ENCODE results near the gene TMEM87B.
A peak's percentile ranks its signal among the peaks of the same experiment; 100 is the strongest.
"Not testable (repeated sequence)": the region's sequence is repeated elsewhere in the genome, so short reads cannot be mapped to it uniquely, and the experiment has no call there.

Gene TMEM87B

DNA sequence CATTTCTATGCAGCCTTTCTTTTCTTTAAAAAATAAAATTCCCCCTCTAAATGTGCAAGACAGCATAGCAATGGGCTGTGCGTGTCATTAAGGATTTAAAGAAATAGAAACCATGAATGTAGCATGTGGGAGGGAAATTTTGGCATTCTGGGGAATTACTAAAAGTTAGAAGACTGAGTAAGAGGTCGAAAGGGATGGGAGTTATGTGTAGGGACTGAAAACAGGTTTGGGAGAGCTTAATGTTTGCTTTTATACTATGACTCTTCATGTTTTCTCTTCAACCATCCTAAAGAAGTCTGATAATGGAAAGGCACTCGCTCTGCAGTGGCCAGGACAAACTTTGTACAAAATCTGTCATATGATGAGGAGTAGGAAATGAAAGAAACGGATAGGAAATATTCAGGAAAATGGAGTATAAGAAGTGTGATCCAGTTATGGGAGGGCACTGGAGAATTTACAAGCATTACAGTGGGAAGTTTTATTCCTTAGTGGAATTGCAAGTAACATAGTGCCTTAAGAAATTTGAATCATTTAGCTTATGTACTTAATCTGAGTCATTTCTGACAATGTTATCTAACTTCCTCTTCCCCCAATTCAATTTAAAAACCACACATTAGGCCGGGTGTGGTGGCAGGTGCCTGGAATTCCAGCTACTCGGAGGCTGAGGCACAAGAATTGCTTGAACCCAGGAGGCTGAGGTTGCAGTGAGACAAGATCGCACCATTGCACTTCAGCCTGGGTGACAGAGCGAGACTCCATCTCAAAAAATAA, 20.6 kb downstream of the TMEM87B start:
- DNase-seq: no peak

DNA sequence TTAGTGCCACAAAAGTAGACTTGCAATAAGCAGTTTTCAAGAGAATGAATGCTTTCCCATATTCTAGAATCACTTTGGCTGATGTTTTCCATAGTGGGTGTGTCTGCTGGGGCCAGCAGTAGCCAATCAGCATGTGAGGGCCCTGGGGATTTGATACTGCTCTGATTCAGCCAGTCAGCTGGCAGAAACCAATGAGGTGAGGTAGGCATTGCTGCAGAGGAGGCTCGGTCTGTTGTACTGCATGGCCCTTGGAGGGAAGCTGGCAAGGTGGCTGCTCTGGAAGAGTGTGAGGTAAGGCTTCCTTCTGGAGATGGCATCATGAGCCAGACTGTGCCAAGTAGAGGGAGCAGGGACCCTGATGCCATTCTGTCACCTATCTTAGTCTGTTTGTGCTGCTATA, 22.7 kb downstream of the TMEM87B start:
- DNase-seq: no peak

- DNase-seq: no peak
Measured at GRCh38 chr2:112081262-112081661, 26.2 kb downstream of the TMEM87B start.

- DNase-seq: no peak
Measured at GRCh38 chr2:112084689-112085374, 29.8 kb downstream of the TMEM87B start.

GRCh38 chr2:112085375-112085730, 30.3 kb downstream of the TMEM87B start:
- no peak for DNase-seq

DNA sequence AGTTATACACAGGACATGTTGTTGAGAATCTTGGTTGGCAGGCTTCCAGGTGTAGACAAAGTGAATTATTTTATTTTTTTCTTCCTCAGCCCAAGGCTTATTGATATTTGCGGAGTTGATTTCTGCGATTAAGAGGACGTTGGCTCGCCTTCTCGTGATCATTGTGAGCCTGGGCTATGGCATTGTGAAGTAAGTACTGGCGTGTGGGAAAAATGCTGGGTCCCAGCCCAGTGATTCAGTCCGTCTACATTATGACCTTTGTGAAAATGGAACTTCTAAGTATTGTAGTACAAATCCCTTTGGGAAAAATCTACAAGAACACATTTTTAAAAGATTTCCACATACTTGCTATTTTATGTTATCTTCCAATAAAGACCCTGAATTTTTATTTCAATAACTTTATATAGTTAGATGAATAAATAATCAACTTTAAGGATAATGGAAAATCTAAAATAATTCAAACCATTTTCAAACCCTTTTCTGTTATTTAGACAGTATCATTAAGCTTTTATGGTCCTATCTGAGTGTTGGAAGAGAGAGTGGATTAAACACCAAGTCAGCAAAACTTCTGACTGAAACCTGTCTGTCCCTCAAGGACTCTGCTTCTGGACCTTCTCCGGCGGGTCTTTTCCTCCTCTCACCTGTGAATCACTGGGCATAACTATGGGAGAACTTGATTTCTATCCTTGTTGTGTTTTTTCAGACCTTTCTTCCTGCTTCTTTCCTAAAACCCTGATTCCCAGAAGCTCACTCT, 31.0 kb downstream of the TMEM87B start:
- DNase-seq: no peak

DNA sequence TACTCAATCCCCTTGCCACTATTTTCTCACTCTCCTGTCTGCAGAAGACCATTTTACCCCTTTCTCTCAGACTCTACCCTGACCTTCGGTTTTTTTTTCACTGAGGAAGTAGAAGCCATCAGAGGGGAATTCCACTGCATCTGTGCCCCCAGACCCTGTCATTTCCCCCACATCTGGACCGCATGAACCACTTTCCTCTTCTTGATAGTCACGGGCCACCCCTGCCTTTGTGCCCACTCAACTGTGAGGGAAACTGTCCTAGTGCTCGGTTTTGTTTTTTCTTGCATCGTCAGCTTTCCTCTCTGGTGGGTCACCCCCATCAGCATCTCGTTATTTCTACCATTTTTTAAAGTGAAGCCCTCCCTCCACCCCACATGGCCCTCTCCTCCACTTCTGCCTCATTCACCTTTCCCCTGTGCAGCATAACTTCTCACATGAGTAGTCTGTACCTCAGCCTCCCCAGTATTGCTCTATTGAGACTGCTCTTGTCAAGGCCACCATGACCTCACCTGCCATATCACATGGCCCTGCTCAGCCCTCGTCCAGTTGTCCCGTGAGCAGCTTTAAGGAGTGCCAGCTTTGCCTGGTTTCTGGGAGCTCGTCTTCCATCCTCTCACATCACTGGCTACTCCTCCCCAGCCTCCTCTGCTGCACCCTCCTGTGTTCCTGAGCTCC, 32.4 kb downstream of the TMEM87B start:
- no peak for DNase-seq

DNA sequence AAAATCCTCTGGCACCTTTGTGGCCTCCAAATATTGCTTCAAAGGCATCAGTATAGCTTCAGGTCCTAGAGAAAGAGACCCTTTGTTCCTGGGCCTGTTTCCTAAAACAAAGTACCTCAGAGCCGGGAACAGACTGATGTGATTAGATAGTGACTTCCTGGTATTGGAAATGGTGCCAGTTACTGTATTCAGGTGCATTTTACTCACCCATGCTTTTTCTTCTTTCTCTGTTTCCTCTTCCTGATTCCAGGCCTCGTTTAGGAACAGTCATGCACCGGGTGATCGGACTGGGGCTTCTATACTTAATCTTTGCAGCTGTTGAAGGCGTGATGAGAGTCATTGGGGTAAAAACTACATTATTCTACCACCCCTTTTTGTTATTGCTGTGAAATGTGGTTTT, 34.3 kb downstream of the TMEM87B start:
- no peak for DNase-seq

- DNase-seq: no peak
Measured at GRCh38 chr2:112092286-112093041, 37.4 kb downstream of the TMEM87B start.

- DNase-seq: no peak
Measured at GRCh38 chr2:112093216-112093615, 38.1 kb downstream of the TMEM87B start.

- DNase-seq: no peak
Measured at GRCh38 chr2:112095681-112096080, 40.6 kb downstream of the TMEM87B start.

DNA sequence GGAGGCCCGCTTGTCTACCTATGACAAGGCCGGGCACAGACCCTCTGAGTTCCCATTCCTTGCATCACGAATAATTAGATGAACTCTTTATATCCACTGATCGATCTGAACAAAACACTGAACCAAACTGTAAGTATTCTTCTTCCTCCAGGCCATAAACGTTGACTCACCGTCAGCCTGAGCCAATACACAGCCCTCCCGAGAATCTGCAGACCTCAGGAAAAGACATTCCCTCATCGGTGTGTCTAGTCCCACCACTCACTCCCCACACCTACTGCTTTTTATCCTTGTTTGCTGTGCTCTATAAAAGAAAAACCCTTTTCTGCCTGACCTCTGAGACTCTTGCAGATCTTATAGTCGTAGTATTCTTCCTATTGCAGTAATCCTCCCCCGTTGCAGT, 41.0 kb downstream of the TMEM87B start:
- no peak for DNase-seq

GRCh38 chr2:112108178-112108832, 53.2 kb downstream of the TMEM87B start:
- no peak for DNase-seq

GRCh38 chr2:112109278-112109677, 54.2 kb downstream of the TMEM87B start:
- DNase-seq: no peak

DNA sequence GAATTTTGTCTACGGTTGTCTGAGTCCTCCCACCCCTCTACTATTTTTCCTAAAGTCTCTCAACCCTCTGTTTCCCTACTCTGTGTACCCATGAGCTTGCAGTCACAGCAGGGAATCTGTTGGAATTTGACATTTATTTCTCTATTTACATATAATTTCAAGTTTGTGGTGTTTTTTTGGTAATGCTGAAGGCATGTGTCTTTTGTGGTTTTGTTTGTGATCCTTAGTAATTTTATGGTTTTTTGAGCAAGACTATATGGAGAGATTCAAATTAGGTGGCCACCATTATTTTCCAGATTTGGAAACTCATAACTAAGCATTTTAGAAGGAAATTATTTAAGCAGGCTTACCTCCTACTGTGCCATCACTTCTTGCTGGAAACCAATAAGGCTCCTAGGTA, 55.9 kb downstream of the TMEM87B start:
- DNase-seq: no peak

DNA sequence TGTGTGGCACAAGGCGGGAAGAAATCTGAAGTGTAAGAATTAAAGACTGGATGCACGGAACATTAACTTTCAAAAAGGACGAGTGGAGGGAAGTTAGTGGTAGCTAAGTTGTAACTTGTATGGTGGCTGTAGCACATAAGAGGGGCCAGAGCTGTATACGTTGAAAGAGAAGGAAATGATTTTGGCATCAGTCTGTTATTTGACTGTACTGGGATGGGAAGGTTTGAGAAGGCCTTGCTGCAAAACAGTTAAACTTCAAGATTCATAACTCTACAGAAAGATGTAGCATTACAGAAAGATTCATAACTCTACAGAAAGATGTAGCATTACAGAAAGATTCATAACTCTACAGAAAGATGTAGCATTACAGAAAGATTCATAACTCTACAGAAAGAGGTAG, 58.3 kb downstream of the TMEM87B start:
- not testable (repeated sequence) for DNase-seq

- DNase-seq: no peak
Measured at GRCh38 chr2:112118148-112118547, 63.1 kb downstream of the TMEM87B start.

- peak; percentile 18 for DNase-seq
Measured at GRCh38 chr2:112121682-112122254, 66.7 kb downstream of the TMEM87B start.

DNA sequence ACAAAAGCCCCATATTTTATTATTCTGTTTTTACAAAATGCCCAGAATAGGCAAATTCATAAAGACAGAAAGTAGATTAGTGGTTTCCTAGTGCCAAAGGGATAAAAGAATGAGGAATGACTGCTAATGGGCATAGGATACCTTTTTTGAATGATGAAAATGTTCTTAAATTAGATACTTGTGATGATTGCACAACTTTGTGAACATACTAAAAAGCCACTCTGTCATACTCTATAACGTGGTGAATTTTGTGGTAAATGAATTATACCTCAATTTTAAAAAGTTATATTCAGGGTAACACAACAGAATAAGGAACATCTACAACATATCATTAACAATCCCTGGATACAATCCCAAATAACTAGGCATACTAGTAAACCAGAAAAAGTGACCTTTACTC, 74.0 kb downstream of the TMEM87B start:
- no peak for DNase-seq

GRCh38 chr2:112133344-112133743, 78.3 kb downstream of the TMEM87B start:
- no peak for DNase-seq

DNA sequence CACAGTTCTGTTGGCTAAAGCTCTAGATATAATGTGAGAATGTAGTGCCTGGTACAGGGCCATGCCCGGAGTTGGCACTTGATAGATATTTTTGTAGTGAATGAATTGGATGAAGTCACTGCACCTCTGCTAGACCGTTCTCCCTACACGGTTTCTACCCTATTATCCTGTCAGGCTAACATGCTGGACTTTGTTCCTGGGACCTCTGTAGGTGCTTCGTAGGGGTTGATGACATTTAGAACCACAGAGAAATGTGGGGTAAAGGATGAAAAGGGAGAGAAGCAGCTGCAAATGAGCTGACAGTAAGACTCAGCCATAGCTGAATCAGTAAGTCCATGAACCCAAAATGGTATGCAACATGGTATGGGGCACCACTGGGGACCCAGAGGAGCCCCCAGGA, 79.1 kb downstream of the TMEM87B start:
- no peak for DNase-seq

DNA sequence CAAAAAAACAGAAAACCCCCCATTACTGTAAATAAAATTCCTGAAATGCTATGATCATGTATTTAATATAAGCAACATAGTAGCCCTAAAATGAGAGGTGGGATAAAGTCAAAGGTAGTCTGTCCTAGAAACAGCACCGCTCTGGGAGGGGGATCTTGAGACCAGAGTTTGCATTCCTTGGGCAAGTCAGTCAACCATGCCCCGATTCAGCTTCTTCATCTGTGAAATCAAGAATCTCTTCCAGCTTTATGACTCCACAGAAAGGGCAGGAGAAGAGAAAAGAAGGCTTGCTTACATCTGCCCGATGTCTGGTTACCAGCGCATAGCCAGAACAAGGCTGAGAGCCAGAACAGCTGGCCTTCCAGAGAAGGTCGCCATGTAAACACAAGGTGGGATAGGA, 81.0 kb downstream of the TMEM87B start:
- DNase-seq: no peak
